IMR-90 (cell line): ENCODE measurements around the gene SLC27A2. TPM values are rescaled to one million over a fixed set of nuclear protein-coding genes. Genes with fewer than 3 reads are reported as not detected.

Experiments used
- ATAC-seq: fragments of 200-7000 bp; cut with Tn5 transposase; 2 replicates; pipeline ENCODE4 v1.9.1; 2020; ENCODE audit warnings: low read depth, mild to moderate bottlenecking, moderate library complexity
- BruUV-seq: library from RNA; stranded (reverse); fragments of 400-500 nt; replicated peaks from 2 replicates; lab custom pipeline; 2021; lab: Mats Ljungman, UMichigan
- CTCF ChIA-PET: fragments of 300-600 bp; formaldehyde crosslinking; extraction: SDS; loops from one replicate; lab custom pipeline; 2021; ENCODE audit warnings: antibody characterized with exemption; lab: Yijun Ruan, JAX
- POLR2A ChIA-PET: fragments of 300-600 bp; sonication (Branson Sonifier 250); formaldehyde crosslinking; loops from one replicate; lab custom pipeline; 2022; ENCODE audit warnings: antibody characterized with exemption; ENCODE audit not compliant: unreplicated experiment; lab: Charles Lee
- DNase-seq: peaks from one replicate; pipeline ENCODE4 v3.0.0; 2013
- H2AFZ ChIP-seq: replicated peaks from 2 replicates; pipeline ENCODE3; 2013; ENCODE audit warnings: low read length, mild to moderate bottlenecking; ENCODE audit not compliant: poor library complexity
- H2AK5ac ChIP-seq: 2 replicates; pipeline ENCODE4 v1.6.1; 2013; ENCODE audit warnings: low read depth, low read length, inconsistent platforms
- H2AK9ac ChIP-seq: replicated peaks from 2 replicates; pipeline ENCODE3; 2013; ENCODE audit warnings: mild to moderate bottlenecking, low read depth, low read length, moderate library complexity; ENCODE audit not compliant: poor library complexity
- H2BK120ac ChIP-seq: 2 replicates; pipeline ENCODE4 v1.6.1; 2013; ENCODE audit warnings: low read depth, low read length, inconsistent platforms
- H2BK15ac ChIP-seq: 3 replicates; pipeline ENCODE4 v1.6.1; 2013; ENCODE audit warnings: low read depth, low read length, inconsistent platforms
- H2BK20ac ChIP-seq: 2 replicates; pipeline ENCODE4 v1.6.1; 2013; ENCODE audit warnings: low read depth, mild to moderate bottlenecking, inconsistent platforms, low read length, moderate library complexity
- H2BK5ac ChIP-seq: 2 replicates; pipeline ENCODE4 v1.6.1; 2013; ENCODE audit warnings: mild to moderate bottlenecking, low read depth, low read length, inconsistent platforms; ENCODE audit not compliant: poor library complexity, severe bottlenecking
- H3K14ac ChIP-seq: replicated peaks from 2 replicates; pipeline ENCODE4 v1.6.1; 2013; ENCODE audit warnings: low read depth, low read length, inconsistent platforms
- H3K18ac ChIP-seq: 2 replicates; pipeline ENCODE4 v1.6.1; 2013; ENCODE audit warnings: low read depth, low read length, control low read depth
- H3K23ac ChIP-seq: 2 replicates; pipeline ENCODE4 v1.6.1; 2013; ENCODE audit warnings: low read depth, low read length, inconsistent platforms
- H3K27ac ChIP-seq: 2 replicates; pipeline ENCODE4 v1.5.1; 2013; ENCODE audit warnings: mild to moderate bottlenecking, control low read depth, low read length; ENCODE audit not compliant: insufficient read depth
- H3K27me3 ChIP-seq: 2 replicates; pipeline ENCODE4 v1.6.1; 2013; ENCODE audit warnings: low read length; ENCODE audit not compliant: control insufficient read depth, insufficient read depth
- H3K36me3 ChIP-seq: 2 replicates; pipeline ENCODE4 v1.6.1; 2013; ENCODE audit warnings: low read length, mixed read lengths; ENCODE audit not compliant: control insufficient read depth, insufficient read depth
- H3K4ac ChIP-seq: 2 replicates; pipeline ENCODE4 v1.6.1; 2013; ENCODE audit warnings: low read depth, low read length, inconsistent platforms
- H3K4me1 ChIP-seq: 2 replicates; pipeline ENCODE4 v1.6.1; 2013; ENCODE audit warnings: low read length, mixed read lengths; ENCODE audit not compliant: control insufficient read depth, insufficient read depth
- H3K4me2 ChIP-seq: 2 replicates; pipeline ENCODE4 v1.6.1; 2013; ENCODE audit warnings: low read depth, mild to moderate bottlenecking, control low read depth, low read length, moderate library complexity
- H3K4me3 ChIP-seq: 2 replicates; pipeline ENCODE4 v1.5.1; 2013; ENCODE audit warnings: low read depth, mild to moderate bottlenecking, control low read depth, low read length, moderate library complexity; ENCODE audit not compliant: insufficient read depth
- H3K56ac ChIP-seq: 2 replicates; pipeline ENCODE4 v1.6.1; 2013; ENCODE audit warnings: low read length, inconsistent platforms; ENCODE audit not compliant: insufficient read depth; ENCODE audit errors: extremely low read depth
- H3K79me1 ChIP-seq, 2 experiments: 2 replicates each; pipeline ENCODE4 v1.6.1; 2013; ENCODE audit warnings: low read length in 2 of 2, inconsistent platforms in 1 of 2, low read depth in 1 of 2
- H3K9ac ChIP-seq: 2 replicates; pipeline ENCODE4 v1.6.1; 2013; ENCODE audit warnings: low read depth, low read length, control low read depth
- H3K9me1 ChIP-seq: 2 replicates; pipeline ENCODE4 v1.6.1; 2013; ENCODE audit warnings: low read length, inconsistent platforms; ENCODE audit not compliant: insufficient read depth
- H3K9me3 ChIP-seq: 2 replicates; pipeline ENCODE4 v1.6.1; 2013; ENCODE audit warnings: low read length; ENCODE audit not compliant: control insufficient read depth, insufficient read depth
- H4K20me1 ChIP-seq: 2 replicates; pipeline ENCODE4 v1.6.1; 2013; ENCODE audit warnings: low read length, inconsistent platforms; ENCODE audit not compliant: insufficient read depth
- H4K5ac ChIP-seq: 2 replicates; pipeline ENCODE4 v1.6.1; 2013; ENCODE audit warnings: mild to moderate bottlenecking, low read depth, low read length, control low read depth
- H4K8ac ChIP-seq, 2 experiments: 2 replicates each; pipeline ENCODE4 v1.6.1; 2013; ENCODE audit warnings: low read depth in 2 of 2, low read length in 2 of 2, control low read depth in 1 of 2, inconsistent platforms in 1 of 2
- H4K91ac ChIP-seq: 2 replicates; pipeline ENCODE4 v1.6.1; 2013; ENCODE audit warnings: low read depth, low read length, inconsistent platforms; ENCODE audit not compliant: insufficient read depth
- BHLHE40 ChIP-seq: fragments of 150-350 bp; IDR thresholded peaks from 2 replicates; pipeline ENCODE4 v1.6.1; 2016; ENCODE audit warnings: mild to moderate bottlenecking, low read depth, low read length
- ELK1 ChIP-seq: fragments of 150-350 bp; IDR thresholded peaks from 2 replicates; pipeline ENCODE4 v1.6.1; 2016; ENCODE audit warnings: low read depth, mild to moderate bottlenecking, low read length, moderate library complexity, borderline replicate concordance
- MAFK ChIP-seq: IDR thresholded peaks from 2 replicates; pipeline ENCODE4 v1.6.1; 2012; ENCODE audit warnings: low read depth, low read length, improper control_type of control experiment
- WGBS, 2 experiments: methylation state at CpG; one replicate each; pipeline versions ENCODE4 v1.1.5 to v1.1.7; 2013; ENCODE audit warnings: missing lambda C conversion rate in 2 of 2; ENCODE audit not compliant: insufficient read length in 1 of 2; ENCODE audit errors: extremely low coverage in 2 of 2; 5-methylcytosine and 5-hydroxymethylcytosine counted together
- dilution Hi-C: fragments of 300-500 bp; cut with HindIII; formaldehyde crosslinking; loops from one replicate; pipeline ENCODE4 v1.14.3; 2018; ENCODE audit warnings: low sequenced_read_pairs; ENCODE audit not compliant: unreplicated experiment
- in situ Hi-C: fragments of 300-500 bp; cut with MboI; formaldehyde crosslinking; loops from 3 replicates; pipeline ENCODE4 v1.14.3; 2019; ENCODE audit warnings: low sequenced_read_pairs, inconsistent platforms, mixed read lengths
- intact Hi-C: fragments of 100-400 bp; cut with micrococcal nuclease; formaldehyde crosslinking; loops from 2 replicates; pipeline ENCODE4 v1.10.0; 2022
- polyA plus RNA-seq, 3 experiments: library from polyadenylated mRNA; depleted of rRNA; stranded (reverse); fragments of >200 nt; gene quantifications; 2 replicates each; pipeline ENCODE4 v1.2.3, GENCODE V29; 2012; ENCODE audit warnings: low replicate concordance in 1 of 3
- total RNA-seq: library from RNA; depleted of rRNA; stranded (reverse); fragments of >200 nt; gene quantifications from 2 replicates; pipeline ENCODE4 v1.2.3, GENCODE V29; 2012

SLC27A2 gene
- total and polyA plus RNA-seq, 2 of the 4 experiments (the other 2 are of a cell fraction), result under 0.01 TPM; not detected in 1

GRCh38 chr15:50249704-50250103, 67.7 kb downstream of the SLC27A2 start:
- H3K27ac ChIP-seq, result no peak overlapping the region
- H3K4me1 ChIP-seq, result peaks cover 2% of the 10 kb centered on the region; the same call in 1 of the 2 replicates
- ChIA-PET POLR2A (no interaction called here), CTCF (no interaction called here)
- H4K5ac ChIP-seq, result no peak overlapping the region
- H2BK20ac ChIP-seq, result no peak overlapping the region
- H3K18ac ChIP-seq, result no peak overlapping the region
- no peak overlapping the region for H4K8ac ChIP-seq
- dilution Hi-C loops (no loop called here), in situ Hi-C loops (no loop called here), intact Hi-C loops (no loop called here)
- no peaks in the 10 kb centered on the region for H4K20me1 ChIP-seq
- BruUV-seq, result no TSS peak
- H3K9me3 ChIP-seq, result no peaks in the 10 kb centered on the region
- H3K4me2 ChIP-seq, result no peak overlapping the region
- H4K91ac ChIP-seq, result no peak overlapping the region
- no peaks in the 10 kb centered on the region for H3K36me3 ChIP-seq
- no peak overlapping the region for H3K56ac ChIP-seq
- H3K4me3 ChIP-seq, result no peak overlapping the region
- no peaks in the 10 kb centered on the region for H3K79me1 ChIP-seq
- H2AK5ac ChIP-seq, result no peak overlapping the region
- peaks cover 16% of the 10 kb centered on the region for H3K27me3 ChIP-seq
- no peak overlapping the region for H2AFZ ChIP-seq
- H2AK9ac ChIP-seq, result no peak overlapping the region
- H3K9me1 ChIP-seq, result peaks cover 6% of the 10 kb centered on the region; the same call in 1 of the 2 replicates
- no peak for DNase-seq
- ATAC-seq, result no peak
- H3K9ac ChIP-seq, result no peak overlapping the region
- H3K23ac ChIP-seq, result no peak overlapping the region
- TF ChIP-seq BHLHE40 (no peak), MAFK (peak; percentile 95), ELK1 (no peak)
- 100% methylated on average over 1 of the region's 2 CpGs; no CpG with 5 or more reads in 1 of the 2 experiments for WGBS, 2 experiments
- no peak overlapping the region for H2BK120ac ChIP-seq
- no peak overlapping the region for H2BK5ac ChIP-seq
- H3K14ac ChIP-seq, result no peak overlapping the region
- H2BK15ac ChIP-seq, result no peak overlapping the region
- no peak overlapping the region for H3K4ac ChIP-seq
